NCI-H774 (cell line): Measurements from ENCODE around the gene SLC12A4.
A peak's percentile ranks its signal among the peaks of the same experiment; 100 is the strongest.
"Not testable (repeated sequence)": the region's sequence is repeated elsewhere in the genome, so short reads cannot be mapped to it uniquely, and the experiment has no call there.

ENCODE experiments used
- DNase-seq: peaks from one replicate; lab custom pipeline; 2025; lab: John Stamatoyannopoulos, UW

The SLC12A4 gene

GRCh38 chr16:67968400-67969253, at the start of gene SLC12A4:
Gene SLC12A4, minus strand, starts transcription at chr16:67968637. Its CDS starts 84 bp downstream, at chr16:67968553.
- peak; percentile 28 for DNase-seq

- DNase-seq, result no peak
These were observed 47.2 kb upstream of the SLC12A4 start, which contains the start of gene DPEP2NB for GRCh38 chr16:68015681-68016080. Gene DPEP2NB, minus strand, starts transcription at chr16:68015911. Its CDS starts 141 bp downstream, at chr16:68015770.

- no peak for DNase-seq
These were observed 45.0 kb upstream of the SLC12A4 start for GRCh38 chr16:68013440-68013839.

GRCh38 chr16:68009872-68010271, 41.4 kb upstream of the SLC12A4 start:
- not testable (repeated sequence) for DNase-seq

- DNase-seq, result no peak
These were observed 40.8 kb upstream of the SLC12A4 start for GRCh38 chr16:68009157-68009735.

GRCh38 chr16:68005786-68006286, 37.4 kb upstream of the SLC12A4 start:
- no peak for DNase-seq

GRCh38 chr16:68005211-68005610, 36.8 kb upstream of the SLC12A4 start:
- no peak for DNase-seq

GRCh38 chr16:68003031-68003430, 34.6 kb upstream of the SLC12A4 start:
- no peak for DNase-seq

GRCh38 chr16:68000450-68000849, 32.0 kb upstream of the SLC12A4 start:
- DNase-seq, result no peak

- DNase-seq, result no peak
These were observed 31.5 kb upstream of the SLC12A4 start for GRCh38 chr16:67999985-68000384.

- not testable (repeated sequence) for DNase-seq
These were observed 30.6 kb upstream of the SLC12A4 start, which contains the start of gene DPEP2 for GRCh38 chr16:67998779-67999688. Gene DPEP2, minus strand, starts transcription at chr16:67999484. Its CDS starts 6,272 bp downstream, at chr16:67993212.

- not testable (repeated sequence) for DNase-seq
These were observed 29.9 kb upstream of the SLC12A4 start for GRCh38 chr16:67998231-67998778.

GRCh38 chr16:67996666-67997065, 28.2 kb upstream of the SLC12A4 start:
- no peak for DNase-seq

GRCh38 chr16:67995423-67995822, 27.0 kb upstream of the SLC12A4 start:
- DNase-seq, result no peak

- DNase-seq, result not testable (repeated sequence)
These were observed 25.6 kb upstream of the SLC12A4 start for GRCh38 chr16:67994040-67994408.

GRCh38 chr16:67993207-67994039, 25.0 kb upstream of the SLC12A4 start:
- peak; percentile 25 for DNase-seq

GRCh38 chr16:67992661-67993206, 24.3 kb upstream of the SLC12A4 start:
- no peak for DNase-seq

GRCh38 chr16:67990018-67990386, 21.6 kb upstream of the SLC12A4 start:
- no peak for DNase-seq

GRCh38 chr16:67989322-67990017, 21.0 kb upstream of the SLC12A4 start:
- no peak for DNase-seq

GRCh38 chr16:67988675-67989074, 20.2 kb upstream of the SLC12A4 start:
- no peak for DNase-seq
